ENCODE measurements around the gene PIK3CB.

PIK3CB gene

DNA sequence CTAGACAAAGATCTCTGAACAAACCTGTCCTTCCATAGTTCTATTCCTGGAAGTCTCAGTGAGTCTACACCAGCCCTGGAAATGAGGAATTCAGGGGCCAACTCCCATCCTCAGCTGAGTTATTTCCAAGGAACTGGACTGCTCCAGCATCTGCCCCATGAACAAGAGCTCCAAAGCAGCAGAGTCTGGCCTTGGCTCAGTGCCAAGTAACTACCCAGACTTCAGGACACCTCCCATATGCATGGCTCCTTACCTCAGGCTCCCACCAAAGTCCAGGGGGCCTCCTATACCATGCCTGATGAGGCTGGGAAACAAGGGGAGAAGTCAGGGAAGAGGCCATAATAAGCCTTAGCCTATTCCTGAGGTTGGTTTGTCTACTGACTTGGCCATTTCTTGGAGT is 181.2 kb downstream of the PIK3CB start:
- H3K27ac ChIP-seq = no peak overlapping the region
- POLR2A ChIA-PET (ENCODE audit: low non-redundant PET) = interaction anchor here (0.5 kb wide), 1 partner anchor 45 kb away, joined by 3 read pairs; the partner anchor contains the start of gene FAIM
- DNase-seq (ENCODE audit: low spot score) = no peak
- CTCF ChIA-PET = no interaction called here
- TF ChIP-seq, protein P1, sequence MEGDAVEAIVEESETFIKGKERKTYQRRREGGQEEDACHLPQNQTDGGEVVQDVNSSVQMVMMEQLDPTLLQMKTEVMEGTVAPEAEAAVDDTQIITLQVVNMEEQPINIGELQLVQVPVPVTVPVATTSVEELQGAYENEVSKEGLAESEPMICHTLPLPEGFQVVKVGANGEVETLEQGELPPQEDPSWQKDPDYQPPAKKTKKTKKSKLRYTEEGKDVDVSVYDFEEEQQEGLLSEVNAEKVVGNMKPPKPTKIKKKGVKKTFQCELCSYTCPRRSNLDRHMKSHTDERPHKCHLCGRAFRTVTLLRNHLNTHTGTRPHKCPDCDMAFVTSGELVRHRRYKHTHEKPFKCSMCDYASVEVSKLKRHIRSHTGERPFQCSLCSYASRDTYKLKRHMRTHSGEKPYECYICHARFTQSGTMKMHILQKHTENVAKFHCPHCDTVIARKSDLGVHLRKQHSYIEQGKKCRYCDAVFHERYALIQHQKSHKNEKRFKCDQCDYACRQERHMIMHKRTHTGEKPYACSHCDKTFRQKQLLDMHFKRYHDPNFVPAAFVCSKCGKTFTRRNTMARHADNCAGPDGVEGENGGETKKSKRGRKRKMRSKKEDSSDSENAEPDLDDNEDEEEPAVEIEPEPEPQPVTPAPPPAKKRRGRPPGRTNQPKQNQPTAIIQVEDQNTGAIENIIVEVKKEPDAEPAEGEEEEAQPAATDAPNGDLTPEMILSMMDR (conservative IDR thresholded peaks at IDR 0.05; ENCODE audit: low read depth) = no peak

DNA sequence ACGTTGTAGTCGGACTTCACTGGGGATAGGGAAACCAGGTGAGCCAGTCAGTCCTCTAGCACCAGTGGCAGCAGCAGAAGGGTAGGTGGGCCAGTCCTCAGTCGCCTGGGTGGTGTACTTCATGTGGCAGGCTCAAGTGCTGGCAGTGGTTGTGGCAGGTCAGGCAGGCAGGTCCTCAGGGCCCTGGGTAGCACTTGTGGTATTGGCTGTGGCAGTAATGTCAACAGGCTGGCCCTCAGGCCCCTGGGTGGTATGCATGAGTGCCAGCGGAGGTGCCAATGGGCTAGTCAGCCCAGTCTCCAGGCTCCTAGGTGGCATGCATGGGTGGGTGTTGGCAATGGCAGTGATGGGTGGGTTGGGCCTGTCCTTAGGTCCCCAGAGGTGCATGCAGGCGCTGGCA is 185.6 kb downstream of the PIK3CB start:
- ChIA-PET CTCF (no interaction called here), POLR2A (ENCODE audit: low non-redundant PET) (no interaction called here)
- no peak overlapping the region for H3K27ac ChIP-seq
- DNase-seq (ENCODE audit: low spot score) = no peak
- TF ChIP-seq, protein P1 (conservative IDR thresholded peaks at IDR 0.05; ENCODE audit: low read depth) = no peak

DNA sequence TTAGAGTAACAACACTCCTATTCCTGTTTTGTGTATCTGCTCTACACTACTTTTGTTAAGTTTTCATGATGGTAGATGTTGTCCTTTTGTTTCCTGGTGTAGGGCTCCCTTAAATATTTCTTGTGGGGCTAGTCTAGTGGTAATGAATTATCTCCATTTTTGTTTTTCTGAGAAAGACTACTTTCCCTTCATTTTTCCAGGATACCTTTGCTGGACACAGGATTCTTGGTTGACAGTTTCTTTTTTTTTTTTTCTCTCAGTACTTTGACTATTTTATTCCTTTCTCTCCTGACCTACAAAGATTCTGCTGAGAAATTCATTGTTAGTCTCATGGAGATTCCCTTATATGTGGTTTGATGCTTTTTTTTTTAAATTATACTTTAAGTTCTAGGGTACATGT is 188.2 kb downstream of the PIK3CB start:
- no peak for DNase-seq (ENCODE audit: low spot score)
- CTCF ChIA-PET = no interaction called here

DNA sequence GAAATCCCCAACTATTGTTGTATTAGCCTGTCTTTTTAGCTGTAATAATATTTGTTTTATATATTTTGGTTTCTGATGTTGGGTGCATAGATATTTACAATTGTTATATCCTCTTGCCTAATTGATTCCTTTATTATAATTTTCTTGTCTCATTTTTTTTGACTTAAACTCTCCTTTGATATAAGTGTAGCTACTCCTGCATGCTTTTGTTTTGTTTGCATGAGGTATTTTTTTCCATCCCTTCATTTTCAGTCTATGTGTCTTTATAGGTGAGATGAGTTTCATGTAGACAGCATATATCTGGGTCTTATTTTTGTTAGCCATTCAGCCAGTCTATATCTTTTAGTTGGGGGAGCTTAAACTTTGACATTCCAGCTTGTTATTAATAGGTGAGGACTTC is 188.7 kb downstream of the PIK3CB start:
- ChIA-PET CTCF (no interaction called here), POLR2A (ENCODE audit: low non-redundant PET) (no interaction called here)
- no peak for DNase-seq (ENCODE audit: low spot score)
- no peak overlapping the region for H3K27ac ChIP-seq
- TF ChIP-seq, protein P1 (conservative IDR thresholded peaks at IDR 0.05; ENCODE audit: low read depth) = no peak

More for the DNA sequence above, 188.2 kb downstream of the PIK3CB start:
- TF ChIP-seq, protein P1 (conservative IDR thresholded peaks at IDR 0.05; ENCODE audit: low read depth) = no peak
- POLR2A ChIA-PET (ENCODE audit: low non-redundant PET) = no interaction called here
- no peak overlapping the region for H3K27ac ChIP-seq

DNA sequence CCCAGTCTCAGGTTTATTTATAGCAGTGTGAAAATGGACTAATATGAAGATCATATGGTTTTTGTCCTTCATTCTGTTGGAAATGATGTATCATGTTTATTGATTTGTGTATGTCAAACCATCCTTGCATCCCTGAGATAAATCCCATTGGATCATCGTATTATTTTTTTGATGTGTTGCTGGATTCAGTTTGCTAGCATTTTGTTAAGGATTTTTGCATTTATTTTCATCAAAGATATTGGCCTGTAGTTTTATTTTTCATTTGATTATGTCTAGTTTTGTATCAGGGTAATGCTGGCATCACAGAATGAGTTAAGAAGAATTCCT is 191.8 kb downstream of the PIK3CB start:
- TF ChIP-seq, protein P1 (conservative IDR thresholded peaks at IDR 0.05; ENCODE audit: low read depth) = no peak
- no peak for DNase-seq (ENCODE audit: low spot score)
- H3K27ac ChIP-seq = no peak overlapping the region
- POLR2A ChIA-PET (ENCODE audit: low non-redundant PET) = no interaction called here
- CTCF ChIA-PET = interaction anchor here (0.6 to 0.9 kb wide), 2 partner anchors 18 to 391 kb away, joined by 3 to 4 read pairs; no protein-coding TSS in a partner anchor

- no peak overlapping the region for H3K27ac ChIP-seq
- ChIA-PET CTCF (interaction anchor here (0.5 kb wide), 1 partner anchor 8 kb away, joined by 3 read pairs; no protein-coding TSS in a partner anchor), POLR2A (ENCODE audit: low non-redundant PET) (no interaction called here)
- TF ChIP-seq, protein P1 (conservative IDR thresholded peaks at IDR 0.05; ENCODE audit: low read depth) = no peak
- no peak for DNase-seq (ENCODE audit: low spot score)
Observed at GRCh38 chr3:138642226-138642926, 192.4 kb downstream of the PIK3CB start.

All from RWPE1 (cell line).